Tibial artery (tissue), 4 donors: Measurements from ENCODE around the gene RPTOR.

ENCODE experiments used
- DNase-seq, 2 donors: peaks; one replicate each; pipeline ENCODE4 v3.0.0-alpha.2; 2019
- H3K27ac ChIP-seq, 2 donors: fragments of 200-600 bp; sonication (generic) in 1 of 2; 1 replicate in 1 of 2; 2 replicates in 1 of 2; pipeline ENCODE4 v1.5.1; 2018 to 2019; ENCODE audit warnings: mild to moderate bottlenecking in 1 of 2
- H3K27me3 ChIP-seq, 2 donors: fragments of 200-600 bp; sonication (generic) in 1 of 2; one replicate each; pipeline versions ENCODE4 v1.5.1 to v1.6.0; 2016 to 2019
- H3K36me3 ChIP-seq, 3 donors: fragments of 200-600 bp; sonication (generic) in 2 of 3; one replicate each; pipeline ENCODE4 v1.5.1; 2016 to 2019; ENCODE audit warnings: mild to moderate bottlenecking in 2 of 3
- H3K4me1 ChIP-seq, 4 donors: fragments of 200-600 bp; sonication (generic) in 2 of 4; 1 replicate in 3 of 4; 2 replicates in 1 of 4; pipeline ENCODE4 v1.5.1; 2016 to 2019
- H3K4me3 ChIP-seq, 2 donors: fragments of 200-600 bp; sonication (generic) in 1 of 2; 1 replicate in 1 of 2; 2 replicates in 1 of 2; pipeline ENCODE4 v1.5.1; 2018 to 2019; ENCODE audit warnings: mild to moderate bottlenecking in 2 of 2
- H3K9me3 ChIP-seq, 3 donors: fragments of 200-600 bp; sonication (generic) in 1 of 3; one replicate each; pipeline ENCODE4 v1.5.1; 2016 to 2019
- CTCF ChIP-seq, 2 experiments: fragments of 200-600 bp in 1 of 2; fragments of 450-650 bp in 1 of 2; IDR thresholded peaks; one replicate each; pipeline ENCODE4 v1.5.1; 2017 to 2019; ENCODE audit warnings: antibody characterized with exemption in 2 of 2, mild to moderate bottlenecking in 1 of 2, moderate library complexity in 1 of 2
- intact Hi-C: fragments of 100-400 bp; cut with DNase I; formaldehyde crosslinking; loops from one replicate; pipeline ENCODE4 v1.15.0; 2023; ENCODE audit warnings: low total_unique reads

The RPTOR gene

DNA sequence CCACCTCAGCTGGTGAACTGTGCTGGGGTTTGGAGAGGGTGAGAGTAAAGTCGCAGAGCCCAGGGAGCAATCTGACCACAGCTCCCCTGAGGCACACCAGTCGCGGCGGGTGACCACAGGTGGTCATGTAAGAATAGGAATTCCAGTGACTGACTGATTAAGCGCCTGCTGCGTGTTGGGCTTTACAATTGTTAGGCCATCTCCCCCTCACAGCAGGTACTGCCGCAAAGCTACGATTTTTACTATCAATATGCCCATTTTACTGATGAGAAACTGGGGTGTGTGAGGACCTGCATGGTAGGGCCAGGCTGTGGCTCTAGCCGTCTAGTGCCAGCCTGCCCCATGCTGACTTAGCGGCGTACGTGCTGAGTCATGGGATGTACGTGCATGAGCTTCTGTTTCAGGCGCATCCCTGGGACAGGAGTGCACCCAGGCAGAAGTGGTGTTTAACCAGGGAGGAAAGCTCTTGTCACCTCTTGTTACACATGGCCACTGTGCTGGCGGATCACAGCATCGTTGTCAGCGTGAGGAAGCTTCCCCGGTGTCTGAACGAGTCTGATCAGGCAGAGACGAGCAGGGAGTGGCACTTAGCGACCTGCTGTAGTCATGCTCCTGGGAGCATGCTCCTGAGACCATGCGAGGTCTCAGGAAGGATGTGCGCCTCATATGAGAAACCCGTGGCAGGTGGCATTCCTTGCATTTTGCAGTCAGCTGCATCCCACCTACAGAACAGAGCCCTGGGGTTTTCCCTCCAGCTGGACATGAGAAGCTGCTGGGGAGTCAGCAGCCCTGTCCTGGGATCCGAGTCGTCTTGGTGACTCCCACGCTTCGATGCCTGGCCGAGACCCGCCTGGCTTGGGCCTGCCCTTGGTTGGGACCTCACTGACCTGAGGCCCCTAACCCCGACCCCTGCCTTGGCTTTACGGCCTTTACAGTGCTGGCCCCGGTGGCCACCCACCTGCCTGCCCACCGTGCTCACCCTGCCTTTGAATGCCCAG lies 283.3 kb downstream of the RPTOR start:
- H3K4me1 ChIP-seq: peaks cover 0 to 20% (median 8%) of the 10 kb centered on the region in 4 donors
- H3K27me3 ChIP-seq: no peaks in the 10 kb centered on the region
- H3K36me3 ChIP-seq: peaks cover 10 to 43% (median 26%) of the 10 kb centered on the region in 3 donors
- H3K9me3 ChIP-seq: no peaks in the 10 kb centered on the region
- intact Hi-C loops: no loop called here
- DNase-seq: peak in 1 of 2 donors; percentile 59
- peak overlapping the region in 1 of 2 donors; percentile 28 for H3K27ac ChIP-seq
- no peak overlapping the region for H3K4me3 ChIP-seq
- TF ChIP-seq CTCF (IDR thresholded peaks at IDR 0.05): no peak

- H3K4me1 ChIP-seq: peaks cover 0 to 26% (median 14%) of the 10 kb centered on the region in 4 donors
- no peak overlapping the region for H3K27ac ChIP-seq
- H3K36me3 ChIP-seq: peaks cover 0 to 37% (median 22%) of the 10 kb centered on the region in 3 donors
- H3K4me3 ChIP-seq: no peak overlapping the region
- H3K9me3 ChIP-seq: no peaks in the 10 kb centered on the region
- intact Hi-C loops: no loop called here
- TF ChIP-seq CTCF (IDR thresholded peaks at IDR 0.05): no peak
- H3K27me3 ChIP-seq: no peaks in the 10 kb centered on the region
- DNase-seq: peak in 1 of 2 donors; percentile 52
Measured at GRCh38 chr17:80829166-80829813, 284.7 kb downstream of the RPTOR start.

- Histone ChIP-seq H3K9me3 (no peaks in the 10 kb centered on the region), H3K27ac (no peak overlapping the region), H3K4me1 (peaks cover 0 to 26% (median 14%) of the 10 kb centered on the region in 4 donors), H3K4me3 (no peak overlapping the region), H3K36me3 (peaks cover 0 to 29% (median 17%) of the 10 kb centered on the region in 3 donors), H3K27me3 (no peaks in the 10 kb centered on the region)
- intact Hi-C loops: no loop called here
- peak in 1 of 2 donors; percentile 49 for DNase-seq
- TF ChIP-seq CTCF (IDR thresholded peaks at IDR 0.05): no peak
Measured at GRCh38 chr17:80830020-80830780, 285.6 kb downstream of the RPTOR start.

DNA sequence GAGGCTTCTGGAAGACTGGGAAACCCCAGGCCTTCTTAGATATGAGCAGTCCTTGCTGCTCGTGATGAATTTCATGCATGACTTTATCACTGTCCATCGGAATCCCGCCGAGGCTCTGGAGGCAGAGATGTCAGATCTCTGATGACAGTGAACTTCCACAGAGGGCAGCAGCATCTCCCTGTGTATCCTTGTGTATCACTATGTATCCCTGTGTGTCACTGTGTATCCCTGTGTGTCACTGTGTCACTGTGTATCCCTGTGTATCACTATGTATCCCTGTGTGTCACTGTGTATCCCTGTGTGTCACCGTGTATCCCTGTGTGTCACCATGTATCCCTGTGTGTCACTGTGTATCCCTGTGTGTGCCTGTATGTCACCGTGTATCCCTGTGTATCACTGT lies 286.9 kb downstream of the RPTOR start:
- Histone ChIP-seq H3K4me1 (peaks cover 0 to 24% (median 14%) of the 10 kb centered on the region in 4 donors), H3K9me3 (no peaks in the 10 kb centered on the region), H3K36me3 (peaks cover 0 to 17% (median 4%) of the 10 kb centered on the region in 3 donors), H3K27me3 (no peaks in the 10 kb centered on the region), H3K4me3 (no peak overlapping the region), H3K27ac (no peak overlapping the region)
- no peak for TF ChIP-seq CTCF (IDR thresholded peaks at IDR 0.05)
- intact Hi-C loops: no loop called here
- DNase-seq: no peak

GRCh38 chr17:80832266-80832676 lies 287.6 kb downstream of the RPTOR start:
- peak in 1 of 2 donors; percentile 78 for DNase-seq
- no peak for TF ChIP-seq CTCF (IDR thresholded peaks at IDR 0.05)

More at GRCh38 chr17:80832266-80832676, 287.6 kb downstream of the RPTOR start:
- H3K4me3 ChIP-seq: peak overlapping the region; percentile 49 to 65
- peak overlapping the region; percentile 78 to 82 for H3K27ac ChIP-seq
- no peaks in the 10 kb centered on the region for H3K27me3 ChIP-seq
- H3K4me1 ChIP-seq: peaks cover 0 to 16% (median 13%) of the 10 kb centered on the region in 4 donors
- H3K36me3 ChIP-seq: peaks cover 0 to 12% (median 0%) of the 10 kb centered on the region in 3 donors
- intact Hi-C loops: no loop called here
- H3K9me3 ChIP-seq: no peaks in the 10 kb centered on the region
